Activated T-helper 9 cell treated with anti-CD3 and anti-CD28 coated beads, Interleukin-2, amount 50 U/mL, for 16 hours (primary cell): Measurements from ENCODE around the gene TPRKB.
"Not testable (repeated sequence)": the region's sequence is repeated elsewhere in the genome, so short reads cannot be mapped to it uniquely, and the experiment has no call there.

Experiments
- DNase-seq: peaks from one replicate; pipeline ENCODE4 v3.0.0-alpha.2; 2020; ENCODE audit warnings: low read depth

Gene TPRKB

GRCh38 chr2:73736855-73737779 is at the start of gene TPRKB:
TSS of gene TPRKB (minus strand) at chr2:73737345. CDS start at chr2:73734569, 2,776 bp downstream.
- DNase-seq = peak; percentile 91

GRCh38 chr2:73783883-73784282 is 46.7 kb upstream of the TPRKB start, which contains the start of gene C2orf78:
TSS of gene C2orf78 (plus strand) at chr2:73784183. CDS start at chr2:73784310, 127 bp downstream.
- DNase-seq = not testable (repeated sequence)

GRCh38 chr2:73783402-73783801 is 46.3 kb upstream of the TPRKB start:
- not testable (repeated sequence) for DNase-seq

GRCh38 chr2:73780237-73780582 is 43.1 kb upstream of the TPRKB start:
- DNase-seq = no peak

GRCh38 chr2:73779467-73780236 is 42.5 kb upstream of the TPRKB start, which contains the start of gene DUSP11:
TSS of gene DUSP11 (minus strand) at chr2:73780103. CDS start at chr2:73779974, 129 bp downstream.
- peak; percentile 94 for DNase-seq

GRCh38 chr2:73778867-73779466 is 41.8 kb upstream of the TPRKB start:
- DNase-seq = not testable (repeated sequence)

- DNase-seq = no peak
Observed at GRCh38 chr2:73776869-73777519, 39.8 kb upstream of the TPRKB start.

- DNase-seq = no peak
Observed at GRCh38 chr2:73776381-73776780, 39.2 kb upstream of the TPRKB start.

GRCh38 chr2:73772819-73773218 is 35.7 kb upstream of the TPRKB start:
- DNase-seq = no peak

GRCh38 chr2:73770725-73771124 is 33.6 kb upstream of the TPRKB start:
- DNase-seq = no peak

- DNase-seq = no peak
Observed at GRCh38 chr2:73766994-73767393, 29.8 kb upstream of the TPRKB start.

- DNase-seq = no peak
Observed at GRCh38 chr2:73766349-73766748, 29.2 kb upstream of the TPRKB start.

- no peak for DNase-seq
Observed at GRCh38 chr2:73764945-73765344, 27.8 kb upstream of the TPRKB start.

GRCh38 chr2:73762571-73762970 is 25.4 kb upstream of the TPRKB start:
- DNase-seq = no peak

- no peak for DNase-seq
Observed at GRCh38 chr2:73759904-73760303, 22.8 kb upstream of the TPRKB start.

- DNase-seq = no peak
Observed at GRCh38 chr2:73759285-73759764, 22.2 kb upstream of the TPRKB start.

GRCh38 chr2:73754332-73754731 is 17.2 kb upstream of the TPRKB start:
- DNase-seq = not testable (repeated sequence)

- no peak for DNase-seq
Observed at GRCh38 chr2:73749314-73749713, 12.2 kb upstream of the TPRKB start.

- DNase-seq = no peak
Observed at GRCh38 chr2:73746877-73747208, 9.7 kb upstream of the TPRKB start.

- DNase-seq = no peak
Observed at GRCh38 chr2:73746015-73746876, 9.1 kb upstream of the TPRKB start.

GRCh38 chr2:73740767-73741166 is 3.6 kb upstream of the TPRKB start:
- DNase-seq = no peak
